ENCODE data around the gene CSRNP2. TPM values are rescaled to one million over a fixed set of nuclear protein-coding genes. Genes with fewer than 3 reads are reported as not detected.

CSRNP2 gene
- total RNA-seq, 2 donors from 2014 or later = 17.1 to 19.4 TPM

GRCh38 chr12:51025338-51025835 is 58.0 kb downstream of the CSRNP2 start:
- Histone ChIP-seq H3K9me3 (no peaks in the 10 kb centered on the region), H3K4me3 (peak overlapping the region; percentile 65 to 71), H3K4me1 (peaks cover 0 to 38% of the 10 kb centered on the region in 2 donors), H3K36me3 (no peaks in the 10 kb centered on the region), H3K27me3 (no peaks in the 10 kb centered on the region), H3K27ac (peak overlapping the region; percentile 88 to 92)
- no peak for TF ChIP-seq CTCF (IDR thresholded peaks at IDR 0.05)
- no peak for DNase-seq (ENCODE audit: low spot score)

GRCh38 chr12:51023625-51024382 is 59.6 kb downstream of the CSRNP2 start:
- Histone ChIP-seq H3K36me3 (no peaks in the 10 kb centered on the region), H3K9me3 (no peaks in the 10 kb centered on the region), H3K4me1 (peaks cover 0 to 38% of the 10 kb centered on the region in 2 donors), H3K4me3 (peak overlapping the region; percentile 65 to 71), H3K27me3 (no peaks in the 10 kb centered on the region), H3K27ac (peak overlapping the region; percentile 88 to 92)
- DNase-seq (ENCODE audit: low spot score) = no peak
- no peak for TF ChIP-seq CTCF (IDR thresholded peaks at IDR 0.05)

- DNase-seq (ENCODE audit: low spot score) = no peak
- Histone ChIP-seq H3K36me3 (no peaks in the 10 kb centered on the region), H3K27me3 (no peaks in the 10 kb centered on the region), H3K9me3 (no peaks in the 10 kb centered on the region), H3K4me1 (peaks cover 0 to 38% of the 10 kb centered on the region in 2 donors), H3K27ac (peak overlapping the region; percentile 15 to 88), H3K4me3 (no peak overlapping the region)
- no peak for TF ChIP-seq CTCF (IDR thresholded peaks at IDR 0.05)
These were observed 61.7 kb downstream of the CSRNP2 start for GRCh38 chr12:51021694-51022093.

GRCh38 chr12:51020448-51021182 is 62.8 kb downstream of the CSRNP2 start:
- H3K4me1 ChIP-seq = peaks cover 0 to 38% of the 10 kb centered on the region in 2 donors
- H3K27me3 ChIP-seq = no peaks in the 10 kb centered on the region
- no peaks in the 10 kb centered on the region for H3K36me3 ChIP-seq
- DNase-seq (ENCODE audit: low spot score) = no peak
- no peak overlapping the region for H3K4me3 ChIP-seq
- peak overlapping the region in 1 of 2 donors; percentile 9 for H3K27ac ChIP-seq
- no peak for TF ChIP-seq CTCF (IDR thresholded peaks at IDR 0.05)
- H3K9me3 ChIP-seq = no peaks in the 10 kb centered on the region

- Histone ChIP-seq H3K4me1 (peaks cover 0 to 32% of the 10 kb centered on the region in 2 donors), H3K27ac (no peak overlapping the region)
- no peak for TF ChIP-seq CTCF (IDR thresholded peaks at IDR 0.05)
These were observed 63.5 kb downstream of the CSRNP2 start for GRCh38 chr12:51019927-51020326.

More at GRCh38 chr12:51019927-51020326, 63.5 kb downstream of the CSRNP2 start:
- H3K27me3 ChIP-seq = no peaks in the 10 kb centered on the region
- no peaks in the 10 kb centered on the region for H3K9me3 ChIP-seq
- H3K4me3 ChIP-seq = no peak overlapping the region
- DNase-seq (ENCODE audit: low spot score) = no peak
- H3K36me3 ChIP-seq = no peaks in the 10 kb centered on the region

Measured in right atrium auricular region (tissue), 2 donors.